Subcutaneous abdominal adipose tissue (tissue), 5 donors: ENCODE results near the gene NTSR1.

Experiments used
- H3K27ac ChIP-seq: one replicate; pipeline ENCODE4 v1.7.0; 2013; ENCODE audit warnings: low read depth, mild to moderate bottlenecking, inconsistent platforms, low read length, moderate library complexity
- H3K27me3 ChIP-seq, 5 donors: one replicate each; pipeline ENCODE4 v1.7.0; 2013; ENCODE audit warnings: low read length in 5 of 5, inconsistent platforms in 1 of 5; ENCODE audit not compliant: control insufficient read depth in 5 of 5, insufficient read depth in 4 of 5
- H3K36me3 ChIP-seq, 5 donors: one replicate each; pipeline ENCODE4 v1.7.0; 2013; ENCODE audit warnings: low read length in 5 of 5; ENCODE audit not compliant: control insufficient read depth in 5 of 5, insufficient read depth in 5 of 5
- H3K4me1 ChIP-seq, 5 donors: one replicate each; pipeline ENCODE4 v1.7.0; 2013; ENCODE audit warnings: low read length in 5 of 5, mild to moderate bottlenecking in 3 of 5, moderate library complexity in 1 of 5; ENCODE audit not compliant: control insufficient read depth in 5 of 5, insufficient read depth in 5 of 5
- H3K4me3 ChIP-seq, 5 donors: one replicate each; pipeline ENCODE4 v1.7.0; 2013; ENCODE audit warnings: low read length in 5 of 5, low read depth in 1 of 5
- H3K9ac ChIP-seq, 5 donors: one replicate each; pipeline ENCODE4 v1.7.0; 2013; ENCODE audit warnings: low read length in 5 of 5, mild to moderate bottlenecking in 4 of 5, moderate library complexity in 3 of 5
- H3K9me3 ChIP-seq, 5 donors: one replicate each; pipeline ENCODE4 v1.7.0; 2013; ENCODE audit warnings: low read length in 5 of 5; ENCODE audit not compliant: control insufficient read depth in 5 of 5
- donor health status: healthy.
- donor health status: healthy.
- donor health status: healthy.
- donor health status: healthy.
- donor health status: healthy.

NTSR1 gene

DNA sequence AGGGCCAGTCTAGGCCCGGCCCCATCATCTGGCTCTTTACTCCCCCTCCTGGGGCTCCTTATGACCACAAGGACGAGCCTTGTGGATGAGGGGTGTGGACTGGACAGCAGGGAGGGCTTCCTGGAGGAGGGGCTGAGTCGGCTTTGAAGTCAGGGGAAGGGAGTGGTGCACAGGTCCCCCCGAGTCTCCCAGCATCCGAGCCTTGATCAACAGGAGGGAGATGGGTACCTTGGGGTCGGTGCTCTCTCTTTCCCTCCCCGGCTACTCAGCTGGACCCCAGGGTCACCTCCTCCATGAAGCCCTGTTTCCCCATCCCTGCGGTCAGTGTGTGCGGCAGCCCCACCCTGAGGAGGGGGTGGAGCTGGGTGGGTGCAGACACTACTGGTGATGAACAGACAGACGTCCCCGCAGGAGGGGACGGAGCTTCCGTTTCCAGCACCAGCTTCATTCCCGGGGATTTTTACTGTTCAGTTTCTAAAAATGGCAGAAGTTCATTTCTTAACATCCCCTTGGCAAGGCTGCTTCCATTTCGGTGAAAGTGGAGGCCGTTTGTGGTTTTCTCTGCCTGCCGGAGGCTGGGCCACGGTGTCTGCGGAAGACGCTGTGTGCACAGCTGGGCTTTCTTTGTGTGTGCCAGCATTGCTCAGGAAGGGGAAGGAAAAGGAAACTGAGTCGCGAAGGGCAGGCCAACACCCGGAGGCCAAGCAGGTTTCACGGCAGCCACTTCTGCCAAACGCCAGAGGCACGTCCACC, 19.6 kb downstream of the NTSR1 start:
- Histone ChIP-seq H3K36me3 (no peaks in the 10 kb centered on the region), H3K4me1 (peaks cover 0 to 14% (median 0%) of the 10 kb centered on the region in 5 donors), H3K27ac (no peak overlapping the region), H3K4me3 (peak overlapping the region in 1 of 5 donors; percentile 7), H3K9me3 (peaks cover 0 to 3% (median 0%) of the 10 kb centered on the region in 5 donors), H3K27me3 (peaks cover 27 to 52% (median 46%) of the 10 kb centered on the region in 5 donors), H3K9ac (no peak overlapping the region)

DNA sequence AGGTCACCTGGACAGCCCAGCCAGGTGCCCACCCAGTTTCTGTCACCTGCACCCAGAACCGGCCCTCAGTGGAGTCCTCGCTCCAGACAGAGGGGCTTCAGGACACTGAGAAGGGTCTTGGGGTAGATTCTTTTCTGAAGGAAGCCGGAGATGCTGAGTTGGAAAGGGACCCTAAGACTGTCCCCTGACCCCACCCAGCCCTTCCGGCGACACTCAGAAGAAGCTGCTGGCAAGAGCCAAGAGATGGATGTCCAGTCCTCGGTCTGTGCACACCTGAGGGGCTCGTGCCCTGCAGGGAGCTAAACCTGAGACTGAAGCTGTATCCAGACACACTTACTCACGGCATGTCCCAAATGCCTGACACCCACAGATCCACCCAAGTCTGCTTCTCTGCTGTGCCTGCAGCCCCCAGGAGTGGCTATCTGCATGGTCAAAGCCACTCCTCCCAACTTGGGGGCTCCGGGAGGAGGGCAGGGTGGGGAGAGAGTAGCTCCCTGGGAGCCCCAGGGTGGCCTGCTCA, 20.2 kb downstream of the NTSR1 start:
- no peak overlapping the region for H3K27ac ChIP-seq
- peaks cover 0 to 3% (median 0%) of the 10 kb centered on the region in 5 donors for H3K9me3 ChIP-seq
- peak overlapping the region in 1 of 5 donors; percentile 7 for H3K4me3 ChIP-seq

GRCh38 chr20:62730481-62730880, 21.8 kb downstream of the NTSR1 start:
- Histone ChIP-seq H3K4me3 (no peak overlapping the region), H3K4me1 (peaks cover 0 to 14% (median 0%) of the 10 kb centered on the region in 5 donors), H3K9me3 (no peaks in the 10 kb centered on the region), H3K9ac (no peak overlapping the region), H3K27ac (no peak overlapping the region), H3K36me3 (no peaks in the 10 kb centered on the region), H3K27me3 (peaks cover 24 to 48% (median 38%) of the 10 kb centered on the region in 5 donors)

More for the DNA sequence above, 20.2 kb downstream of the NTSR1 start:
- no peaks in the 10 kb centered on the region for H3K36me3 ChIP-seq
- peaks cover 22 to 49% (median 42%) of the 10 kb centered on the region in 5 donors for H3K27me3 ChIP-seq
- peaks cover 0 to 14% (median 0%) of the 10 kb centered on the region in 5 donors for H3K4me1 ChIP-seq
- H3K9ac ChIP-seq = no peak overlapping the region

DNA sequence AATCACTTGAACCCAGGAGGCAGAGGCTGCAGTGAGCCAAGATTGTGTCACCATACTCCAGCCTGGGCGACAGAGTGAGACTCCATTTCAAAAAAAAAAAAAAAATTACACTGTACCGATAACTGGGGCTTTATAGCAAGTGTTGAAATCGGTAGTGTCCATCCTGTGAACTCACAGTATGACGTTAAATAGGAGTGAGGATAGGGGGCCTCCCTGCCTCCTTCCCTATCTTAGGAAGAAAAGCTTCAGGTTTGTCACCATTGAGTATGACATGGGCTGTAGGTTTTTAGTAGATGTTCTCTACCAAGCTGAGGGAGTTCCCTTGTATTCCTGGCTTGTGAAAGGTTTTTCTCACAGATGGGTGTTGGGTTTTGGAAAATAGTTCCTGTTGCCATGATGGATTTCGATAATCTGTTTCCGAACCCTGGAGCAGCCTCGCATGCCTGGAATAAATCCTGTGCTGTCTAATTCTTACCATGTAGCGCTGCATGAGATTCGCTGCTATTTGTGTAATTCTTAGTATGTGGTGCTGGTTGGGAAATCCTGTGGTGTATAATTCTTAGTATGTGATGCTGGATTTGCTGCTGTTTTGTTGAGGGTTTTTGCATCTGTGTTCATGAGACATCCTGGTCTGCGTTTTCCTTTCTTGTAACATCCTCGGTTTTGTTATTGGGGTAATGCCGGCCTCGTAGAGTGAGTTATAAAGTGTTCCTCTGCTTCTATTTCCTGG, 23.6 kb downstream of the NTSR1 start:
- no peak overlapping the region for H3K27ac ChIP-seq
- peaks cover 0 to 14% (median 0%) of the 10 kb centered on the region in 5 donors for H3K4me1 ChIP-seq
- H3K27me3 ChIP-seq = peaks cover 32 to 52% (median 38%) of the 10 kb centered on the region in 5 donors
- H3K36me3 ChIP-seq = no peaks in the 10 kb centered on the region
- H3K4me3 ChIP-seq = no peak overlapping the region
- H3K9me3 ChIP-seq = no peaks in the 10 kb centered on the region
- H3K9ac ChIP-seq = no peak overlapping the region

DNA sequence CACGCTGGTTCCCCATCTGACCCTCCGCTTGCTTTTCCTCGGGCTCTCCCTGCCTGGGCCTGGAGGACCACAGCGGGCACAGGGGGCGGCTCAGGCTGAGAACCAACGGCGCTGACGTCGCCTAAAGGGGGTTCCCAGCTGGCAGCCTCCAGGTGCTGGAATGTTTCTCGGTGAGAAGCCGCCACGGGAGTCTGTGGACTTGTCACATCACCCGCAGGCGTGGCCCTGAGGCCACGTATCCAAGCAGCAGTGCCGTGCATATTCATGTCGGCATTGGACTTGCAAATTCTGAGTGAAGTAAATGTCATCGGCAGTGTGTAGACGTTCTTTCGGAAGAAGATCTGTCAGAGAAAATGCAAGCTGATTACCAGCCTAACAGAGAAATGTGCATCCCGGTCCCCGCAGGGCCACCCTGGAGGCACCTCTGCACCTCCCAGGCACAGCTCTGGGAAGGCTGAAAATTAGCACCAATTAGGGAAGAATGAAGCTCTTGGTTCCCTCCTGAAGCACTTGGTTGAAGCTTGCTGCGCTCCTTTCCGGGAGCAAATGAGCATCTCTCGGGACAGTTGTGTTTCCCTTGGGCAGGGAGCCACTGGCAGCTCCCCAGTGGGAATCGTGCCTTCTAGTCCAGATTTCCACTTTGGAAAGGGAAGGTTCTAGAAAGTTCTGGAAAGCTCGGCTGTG, 24.3 kb downstream of the NTSR1 start:
- H3K27me3 ChIP-seq = peaks cover 32 to 52% (median 37%) of the 10 kb centered on the region in 5 donors

DNA sequence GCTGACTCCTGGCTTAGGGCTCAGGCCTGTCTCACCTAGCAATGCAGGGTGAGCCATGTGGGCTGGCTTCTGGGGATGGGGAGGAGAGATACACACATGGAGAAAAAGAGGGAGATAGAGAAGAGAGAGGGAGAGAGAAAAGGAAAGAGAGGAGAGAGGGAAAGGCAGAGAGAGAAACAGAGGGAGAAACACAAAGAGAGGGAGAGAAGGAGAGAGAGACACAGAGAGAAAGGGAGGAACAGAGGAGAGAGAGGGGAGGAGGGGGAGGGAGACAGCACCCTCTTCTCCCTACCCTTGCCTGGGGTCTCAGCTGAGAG, 24.8 kb downstream of the NTSR1 start:
- no peak overlapping the region for H3K27ac ChIP-seq
- H3K9me3 ChIP-seq = no peaks in the 10 kb centered on the region
- peaks cover 36 to 47% (median 38%) of the 10 kb centered on the region in 5 donors for H3K27me3 ChIP-seq

More for the DNA sequence above, 24.3 kb downstream of the NTSR1 start:
- H3K4me3 ChIP-seq = no peak overlapping the region
- no peak overlapping the region for H3K9ac ChIP-seq
- H3K27ac ChIP-seq = no peak overlapping the region
- no peaks in the 10 kb centered on the region for H3K36me3 ChIP-seq
- H3K4me1 ChIP-seq = peaks cover 0 to 8% (median 0%) of the 10 kb centered on the region in 5 donors
- H3K9me3 ChIP-seq = no peaks in the 10 kb centered on the region

DNA sequence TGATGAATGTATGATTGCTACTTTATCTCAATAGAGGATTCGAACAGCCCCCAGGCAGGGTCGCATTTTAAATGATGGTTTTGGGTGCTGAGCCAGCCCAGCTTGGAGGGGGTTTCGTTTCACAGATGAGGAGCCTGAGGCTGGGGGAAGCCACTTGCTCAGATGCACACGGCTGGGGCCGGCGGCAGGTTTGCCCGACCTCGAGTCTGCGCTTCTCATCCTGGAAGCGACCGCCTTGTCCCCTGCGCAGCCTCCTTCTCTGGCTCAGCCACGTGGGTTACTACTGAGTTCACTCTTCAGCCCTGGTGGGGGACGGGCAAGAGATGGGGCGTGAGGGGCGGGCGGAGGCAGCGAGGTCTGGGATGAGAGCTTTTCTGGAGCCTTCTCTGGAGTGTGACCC, 25.3 kb downstream of the NTSR1 start:
- Histone ChIP-seq H3K27me3 (peaks cover 33 to 47% (median 40%) of the 10 kb centered on the region in 5 donors), H3K36me3 (no peaks in the 10 kb centered on the region), H3K4me1 (peaks cover 0 to under 1% (median 0%) of the 10 kb centered on the region in 5 donors), H3K27ac (no peak overlapping the region), H3K9me3 (no peaks in the 10 kb centered on the region), H3K4me3 (no peak overlapping the region), H3K9ac (no peak overlapping the region)

More for the DNA sequence above, 24.8 kb downstream of the NTSR1 start:
- Histone ChIP-seq H3K4me1 (peaks cover 0 to 4% (median 0%) of the 10 kb centered on the region in 5 donors), H3K9ac (no peak overlapping the region), H3K36me3 (no peaks in the 10 kb centered on the region), H3K4me3 (no peak overlapping the region)

- H3K4me3 ChIP-seq = no peak overlapping the region
- H3K9ac ChIP-seq = no peak overlapping the region
- peaks cover 32 to 51% (median 42%) of the 10 kb centered on the region in 5 donors for H3K27me3 ChIP-seq
- no peaks in the 10 kb centered on the region for H3K36me3 ChIP-seq
- H3K4me1 ChIP-seq = peaks cover 0 to 3% (median under 1%) of the 10 kb centered on the region in 5 donors
- H3K9me3 ChIP-seq = no peaks in the 10 kb centered on the region
- no peak overlapping the region for H3K27ac ChIP-seq
Observed at GRCh38 chr20:62734326-62734725, 25.7 kb downstream of the NTSR1 start.

GRCh38 chr20:62734881-62735280, 26.2 kb downstream of the NTSR1 start:
- Histone ChIP-seq H3K27ac (no peak overlapping the region), H3K36me3 (no peaks in the 10 kb centered on the region), H3K9ac (no peak overlapping the region), H3K9me3 (no peaks in the 10 kb centered on the region), H3K4me1 (peaks cover 0 to 9% (median 6%) of the 10 kb centered on the region in 5 donors), H3K27me3 (peaks cover 36 to 56% (median 48%) of the 10 kb centered on the region in 5 donors), H3K4me3 (no peak overlapping the region)
